IMR-90 (cell line): ENCODE data around the gene FAF2.

Experiments
- CTCF ChIP-seq: conservative IDR thresholded peaks from 2 replicates; pipeline ENCODE4 v1.5.1; 2012; ENCODE audit warnings: mild to moderate bottlenecking, low read depth, low read length, improper control_type of control experiment
- ELK1 ChIP-seq: fragments of 150-350 bp; IDR thresholded peaks from 2 replicates; pipeline ENCODE4 v1.6.1; 2016; ENCODE audit warnings: low read depth, mild to moderate bottlenecking, low read length, moderate library complexity, borderline replicate concordance
- MAZ ChIP-seq: IDR thresholded peaks from 2 replicates; pipeline ENCODE4 v1.6.1; 2012; ENCODE audit warnings: low read depth, mild to moderate bottlenecking, low read length, improper control_type of control experiment, moderate library complexity, borderline replicate concordance
- MXI1 ChIP-seq: IDR thresholded peaks from 2 replicates; pipeline ENCODE4 v1.6.1; 2012; ENCODE audit warnings: low read depth, mild to moderate bottlenecking, low read length, moderate library complexity, borderline replicate concordance
- NFE2L2 ChIP-seq: fragments of 150-350 bp; IDR thresholded peaks from 2 replicates; pipeline ENCODE4 v1.6.1; 2016; ENCODE audit warnings: low read depth, mild to moderate bottlenecking, low read length
- POLR2A ChIP-seq: IDR thresholded peaks from 2 replicates; pipeline ENCODE4 v1.6.1; 2012; ENCODE audit warnings: mild to moderate bottlenecking, low read depth, low read length
- RFX5 ChIP-seq: IDR thresholded peaks from 2 replicates; pipeline ENCODE4 v1.8.0; 2012; ENCODE audit warnings: low read depth, mild to moderate bottlenecking, low read length, moderate library complexity
- USF2 ChIP-seq: fragments of 150-350 bp; IDR thresholded peaks from 2 replicates; pipeline ENCODE4 v1.6.1; 2017; ENCODE audit warnings: mild to moderate bottlenecking, antibody characterized with exemption, low read length, low read depth

GRCh38 chr5:176543428-176544182, 95.4 kb downstream of the FAF2 start:
- TF ChIP-seq POLR2A (no peak), USF2 (no peak), RFX5 (no peak), ELK1 (no peak), CTCF (no peak), MXI1 (no peak), NFE2L2 (no peak), MAZ (no peak)
